GM21619 (cell line): ENCODE data around the gene RNF10.
"Not testable (repeated sequence)": the region's sequence is repeated elsewhere in the genome, so short reads cannot be mapped to it uniquely, and the experiment has no call there.

ENCODE experiments used
- ATAC-seq: cut with Tn5 transposase; IDR thresholded peaks from one replicate; pipeline ENCODE4 v1.9.1; 2021; ENCODE audit not compliant: unreplicated experiment

The RNF10 gene

DNA sequence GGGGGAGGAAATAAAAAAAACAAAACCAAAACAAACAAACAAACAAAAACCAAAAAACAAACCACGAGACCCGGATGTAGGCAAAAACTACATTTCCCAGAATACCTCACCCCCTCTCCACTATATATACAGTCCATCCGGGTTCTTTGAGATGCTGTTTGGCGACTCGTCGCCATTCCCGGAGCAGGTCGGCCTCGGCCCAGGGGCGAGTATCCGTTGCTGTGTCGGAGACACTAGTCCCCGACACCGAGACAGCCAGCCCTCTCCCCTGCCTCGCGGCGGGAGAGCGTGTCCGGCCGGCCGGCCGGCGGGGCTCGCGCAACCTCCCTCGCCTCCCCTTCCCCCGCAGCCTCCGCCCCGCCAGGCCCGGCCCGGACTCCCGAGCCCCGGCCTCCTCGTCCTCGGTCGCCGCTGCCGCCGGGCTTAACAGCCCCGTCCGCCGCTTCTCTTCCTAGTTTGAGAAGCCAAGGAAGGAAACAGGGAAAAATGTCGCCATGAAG is at the start of gene RNF10:
RNF10 (plus strand) TSS at position 154 of the 500 bp plus-strand sequence. CDS start 456 bp downstream, outside the sequence.
- peak; percentile 55 for ATAC-seq

DNA sequence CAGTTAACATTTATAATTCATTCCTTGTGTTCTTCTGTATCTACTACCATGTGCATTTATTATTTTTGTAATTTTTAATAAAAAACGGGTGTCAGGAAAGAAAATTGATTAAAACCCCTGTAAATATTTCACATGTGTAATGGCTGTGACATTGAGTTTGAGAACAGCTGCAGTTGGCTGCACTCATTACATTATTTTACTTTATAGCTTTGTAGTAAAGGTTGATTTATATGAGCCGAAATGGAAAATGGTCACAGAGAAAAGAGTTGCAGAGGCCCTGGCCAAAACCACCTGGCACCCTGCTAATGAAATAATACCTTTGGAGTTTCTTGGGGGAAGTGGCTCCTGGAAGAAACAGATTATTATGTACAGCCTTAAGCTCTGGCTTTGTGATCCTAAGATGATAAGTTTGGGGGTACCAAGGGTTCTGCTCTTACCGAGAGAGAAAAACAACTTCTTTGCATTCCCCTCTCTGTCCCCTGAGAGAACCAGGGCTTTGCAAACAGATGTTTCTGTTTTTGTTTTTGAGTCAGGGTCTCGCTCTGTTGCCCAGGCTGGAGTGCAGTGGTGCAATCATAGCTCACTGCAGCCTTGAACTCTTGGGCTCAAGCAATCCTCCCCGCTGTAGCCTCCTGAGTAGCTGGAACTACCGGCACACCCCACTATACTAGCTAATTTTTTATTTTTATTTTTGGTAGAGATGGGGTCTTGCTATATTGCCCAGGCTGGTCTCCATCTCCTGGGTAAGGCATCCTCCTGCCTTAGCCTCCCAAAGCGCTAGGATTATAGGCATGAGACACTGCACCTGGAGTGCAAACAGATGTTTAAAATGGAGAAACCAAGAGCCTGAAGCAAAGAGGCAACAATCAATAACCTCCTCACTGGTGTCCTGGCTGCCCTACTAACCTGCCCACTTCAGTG is 47.9 kb upstream of the RNF10 start:
- ATAC-seq, result no peak

DNA sequence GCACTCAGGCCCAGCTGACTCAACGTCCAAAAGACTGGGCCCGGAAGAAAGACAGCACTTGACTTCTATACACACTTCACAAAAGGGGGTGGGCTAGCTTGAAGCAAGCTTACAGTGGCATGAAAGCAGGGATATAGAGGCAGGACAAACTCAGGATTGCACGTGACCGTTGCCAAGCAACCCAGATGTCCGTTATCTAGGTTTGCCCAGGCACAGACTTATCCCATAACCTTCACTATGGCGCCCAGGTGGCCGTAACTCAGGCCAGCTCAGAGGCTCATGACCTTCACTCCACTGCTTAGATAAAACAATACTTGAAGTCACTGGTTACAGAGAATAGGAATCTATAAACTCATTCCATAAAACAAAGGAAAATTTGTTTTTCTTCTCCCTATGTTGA is 46.6 kb upstream of the RNF10 start:
- not testable (repeated sequence) for ATAC-seq

DNA sequence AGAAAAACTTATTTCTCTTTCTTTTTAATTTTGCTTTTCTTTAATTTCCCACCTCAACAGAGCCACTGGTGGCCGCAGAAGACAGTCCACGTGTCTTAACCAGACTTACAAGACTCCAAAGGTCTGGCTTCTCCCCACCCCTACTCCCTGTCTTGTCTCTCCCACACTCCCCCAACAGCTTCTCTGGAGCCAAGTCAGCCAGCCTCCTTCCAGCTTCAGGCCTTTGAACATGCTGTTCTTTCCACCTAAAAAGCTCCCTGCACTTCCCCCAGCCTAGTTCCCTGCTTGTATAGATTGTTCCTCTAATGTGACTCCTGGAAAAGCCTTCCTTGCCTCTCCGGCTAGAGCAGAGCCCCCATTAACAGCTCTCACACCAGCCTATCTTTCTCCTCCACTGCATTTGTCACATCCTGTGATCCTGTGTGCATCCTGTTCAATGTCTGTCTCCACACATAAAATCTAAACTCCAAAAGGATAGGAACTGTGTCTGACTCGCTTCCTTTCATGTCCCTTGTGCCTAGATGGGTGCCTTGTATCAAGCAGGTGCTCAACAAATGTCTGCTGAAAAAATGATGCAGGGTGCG is 46.0 kb upstream of the RNF10 start:
- no peak for ATAC-seq

DNA sequence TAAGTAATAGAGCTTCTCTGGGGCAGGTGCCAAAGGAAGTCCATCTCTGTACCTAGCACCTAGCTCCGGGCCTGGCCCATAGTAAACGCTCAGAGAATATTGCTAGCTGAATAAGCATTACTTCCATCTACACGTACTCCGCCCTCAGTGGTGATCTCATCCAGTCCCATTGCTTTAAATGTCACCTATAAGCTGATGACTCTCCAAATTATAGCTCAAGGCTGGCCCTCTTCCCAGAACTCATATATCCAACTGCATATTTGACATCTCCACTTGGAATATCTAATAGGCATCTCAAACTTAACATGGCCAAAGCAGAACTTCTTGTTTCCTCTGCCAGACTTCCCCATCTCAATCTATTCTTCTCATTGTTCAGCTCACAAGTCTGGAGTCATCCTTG is 45.1 kb upstream of the RNF10 start:
- ATAC-seq, result no peak

DNA sequence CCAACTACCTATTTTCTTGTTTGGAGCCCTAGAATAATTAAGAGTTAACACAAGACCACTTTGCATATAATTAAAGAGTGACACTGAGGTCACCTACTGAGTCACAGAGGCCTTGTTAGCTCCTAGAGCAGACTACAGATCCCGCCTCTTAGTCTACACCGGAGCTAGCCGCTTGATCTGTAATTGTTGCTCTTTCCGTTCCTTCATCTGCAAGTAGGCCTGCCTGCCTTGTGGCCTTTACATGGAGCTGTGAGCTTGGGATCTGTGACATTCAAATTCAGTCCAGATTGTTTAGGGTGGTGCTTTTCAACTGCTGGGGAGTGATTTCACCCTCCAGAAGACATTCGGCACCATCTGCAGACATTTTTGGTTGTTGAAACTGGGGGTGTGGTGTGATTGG is 43.8 kb upstream of the RNF10 start:
- no peak for ATAC-seq

DNA sequence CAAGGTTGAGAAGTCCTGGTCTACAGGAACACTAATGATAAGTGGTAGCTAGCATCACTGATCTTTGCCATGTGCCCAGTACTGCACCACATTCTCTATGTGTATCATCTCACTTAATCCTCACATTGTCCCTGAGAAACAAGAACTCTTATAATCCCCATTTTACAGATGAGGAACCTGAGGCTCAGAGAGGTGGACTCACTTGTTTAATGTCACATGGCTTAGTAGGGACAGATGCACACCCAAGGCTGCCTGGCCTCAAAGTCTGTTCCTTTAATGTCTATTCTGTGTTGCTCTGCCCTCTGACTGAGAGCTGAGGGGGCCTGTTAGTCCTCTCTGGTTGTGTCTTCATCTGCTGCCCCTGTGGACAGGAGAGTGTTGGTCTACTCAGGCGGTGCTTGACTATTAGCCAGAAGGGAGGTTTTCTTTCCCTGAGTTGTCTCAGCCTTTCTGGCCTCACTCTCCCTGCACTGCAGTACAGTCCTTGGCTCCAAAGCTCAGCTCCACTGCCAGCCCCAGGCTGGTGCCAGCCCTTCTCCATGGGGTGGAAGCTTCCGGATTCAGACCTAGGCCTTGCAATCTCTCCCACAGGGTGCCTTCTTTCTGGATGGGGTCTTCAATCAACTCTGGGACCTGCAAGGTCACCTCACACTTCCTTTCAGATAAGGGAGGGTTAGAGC is 43.2 kb upstream of the RNF10 start:
- ATAC-seq, result no peak

DNA sequence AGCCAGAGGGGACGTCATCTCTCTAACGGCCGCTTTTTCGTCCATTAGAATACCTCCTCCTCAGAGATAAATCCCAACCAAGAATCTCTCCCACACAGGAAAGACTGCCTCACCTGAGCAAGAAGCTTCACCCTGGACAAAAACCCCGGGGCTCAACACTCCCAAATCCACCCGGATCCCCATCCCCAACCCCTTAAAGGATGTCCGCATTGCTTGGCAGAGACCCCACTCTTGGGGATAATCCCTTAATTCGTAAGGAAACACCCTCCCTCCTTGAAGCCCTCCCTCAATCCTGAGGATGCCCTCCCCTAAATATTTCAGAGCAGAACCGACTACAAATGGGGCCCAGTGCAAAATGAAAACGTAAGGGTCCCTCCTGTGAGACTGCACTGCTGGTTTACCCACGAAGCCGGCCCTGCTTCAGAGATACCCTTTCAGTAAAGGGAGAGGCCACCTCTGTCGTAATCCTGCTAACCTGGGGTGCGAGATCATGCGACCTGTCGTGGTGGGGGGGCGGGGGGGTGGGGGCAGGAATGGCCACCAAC is 38.9 kb upstream of the RNF10 start:
- peak; percentile 0 for ATAC-seq

DNA sequence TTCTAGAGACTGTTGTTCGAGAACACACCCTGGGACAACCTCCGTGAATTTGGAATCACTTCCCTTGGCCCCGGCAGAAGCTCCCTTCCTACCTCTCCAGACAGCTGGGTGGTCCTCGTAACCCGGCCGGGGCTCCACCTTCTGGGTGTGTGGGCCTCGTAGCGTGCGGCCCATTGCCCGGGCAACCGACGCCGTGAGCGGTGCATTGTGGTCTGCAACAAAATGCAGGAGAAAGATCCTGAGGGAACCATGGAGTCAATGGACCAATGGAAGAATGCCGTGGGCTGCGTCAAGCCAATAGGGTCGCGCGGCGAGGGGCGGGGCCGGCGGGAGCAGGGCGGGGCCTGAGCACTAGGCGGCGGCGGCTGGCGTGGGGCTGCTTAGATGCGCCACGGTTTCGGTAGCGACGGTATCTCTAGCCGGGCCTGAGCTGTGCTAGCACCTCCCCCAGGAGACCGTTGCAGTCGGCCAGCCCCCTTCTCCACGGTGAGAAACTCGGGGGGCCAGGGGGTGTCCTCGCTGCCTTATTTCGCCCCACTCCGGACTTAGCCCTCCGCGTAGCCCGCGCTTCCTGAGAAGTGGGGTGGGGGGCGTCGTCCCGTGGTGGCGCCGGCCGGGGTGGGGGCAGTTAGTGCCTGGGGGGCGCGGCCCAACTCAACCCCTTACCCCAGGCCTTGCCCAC is 38.3 kb upstream of the RNF10 start, which contains the start of gene DYNLL1:
DYNLL1 (plus strand) TSS at position 383 of the 682 bp plus-strand sequence. CDS start 309 bp downstream, outside the sequence.
- peak; percentile 91 for ATAC-seq

DNA sequence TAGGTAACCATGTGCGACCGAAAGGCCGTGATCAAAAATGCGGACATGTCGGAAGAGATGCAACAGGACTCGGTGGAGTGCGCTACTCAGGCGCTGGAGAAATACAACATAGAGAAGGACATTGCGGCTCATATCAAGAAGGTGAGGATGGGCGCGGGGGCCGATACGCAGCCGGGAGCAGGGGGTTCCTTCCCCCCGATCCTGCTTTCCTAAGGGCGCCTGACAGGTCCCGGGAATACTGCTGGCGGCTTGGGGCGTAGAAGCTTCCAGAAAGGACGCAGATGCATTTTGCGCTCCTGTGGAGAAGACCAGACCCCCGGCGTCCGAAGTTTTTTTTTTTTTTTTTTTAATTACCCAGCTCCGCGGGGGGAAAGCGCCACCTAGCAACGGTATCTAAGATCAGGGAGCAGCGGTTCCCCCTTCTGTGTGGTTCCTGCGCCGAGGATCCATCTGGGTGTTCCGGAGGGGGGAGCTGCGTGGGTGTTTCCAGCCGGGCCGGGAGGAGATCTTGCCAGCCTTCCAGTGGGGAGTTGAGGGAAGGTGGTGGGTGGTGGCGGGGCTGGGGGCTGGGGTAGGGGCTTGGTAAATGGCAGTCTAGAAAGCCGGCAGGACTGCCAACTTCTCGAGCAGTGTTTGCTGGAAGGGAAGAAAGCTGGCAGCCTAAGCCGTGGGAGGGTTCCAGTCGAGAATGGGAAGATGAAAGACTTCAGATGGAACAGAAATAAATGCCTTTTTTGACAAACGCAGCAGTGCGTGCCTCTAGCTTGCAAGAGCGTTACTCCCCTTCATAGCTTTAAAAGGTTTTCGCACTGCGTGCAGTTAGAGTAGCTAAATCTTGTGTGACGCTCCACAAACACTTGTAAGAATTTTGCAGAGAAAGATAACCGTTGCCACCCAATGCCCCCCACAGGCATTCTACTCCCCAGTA is 37.5 kb upstream of the RNF10 start:
- ATAC-seq, result no peak

DNA sequence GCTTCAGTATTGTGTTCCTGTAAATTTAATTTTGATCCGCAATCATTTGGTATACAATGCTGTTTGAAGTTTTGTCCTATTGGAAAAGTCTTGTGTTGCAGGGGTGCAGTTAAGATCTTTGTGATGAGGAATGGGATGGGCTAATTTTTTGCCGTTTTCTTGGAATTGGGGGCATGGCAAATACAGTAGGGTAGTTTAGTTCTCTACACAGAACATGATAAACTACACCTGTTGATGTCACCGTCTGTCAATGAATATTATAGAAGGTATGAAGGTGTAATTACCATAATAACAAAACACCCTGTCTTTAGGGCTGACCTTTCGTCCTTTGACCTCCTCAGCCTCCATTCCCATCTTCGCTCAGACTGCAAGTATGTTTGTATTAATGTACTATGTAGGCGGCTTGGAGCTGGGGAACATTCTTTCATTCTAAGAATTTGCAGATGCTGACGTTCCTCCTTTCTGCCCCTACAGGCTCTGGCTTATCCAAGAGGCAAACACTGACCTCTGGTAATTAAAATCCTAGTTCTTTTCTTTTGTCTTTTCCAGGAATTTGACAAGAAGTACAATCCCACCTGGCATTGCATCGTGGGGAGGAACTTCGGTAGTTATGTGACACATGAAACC is 36.5 kb upstream of the RNF10 start:
- no peak for ATAC-seq

DNA sequence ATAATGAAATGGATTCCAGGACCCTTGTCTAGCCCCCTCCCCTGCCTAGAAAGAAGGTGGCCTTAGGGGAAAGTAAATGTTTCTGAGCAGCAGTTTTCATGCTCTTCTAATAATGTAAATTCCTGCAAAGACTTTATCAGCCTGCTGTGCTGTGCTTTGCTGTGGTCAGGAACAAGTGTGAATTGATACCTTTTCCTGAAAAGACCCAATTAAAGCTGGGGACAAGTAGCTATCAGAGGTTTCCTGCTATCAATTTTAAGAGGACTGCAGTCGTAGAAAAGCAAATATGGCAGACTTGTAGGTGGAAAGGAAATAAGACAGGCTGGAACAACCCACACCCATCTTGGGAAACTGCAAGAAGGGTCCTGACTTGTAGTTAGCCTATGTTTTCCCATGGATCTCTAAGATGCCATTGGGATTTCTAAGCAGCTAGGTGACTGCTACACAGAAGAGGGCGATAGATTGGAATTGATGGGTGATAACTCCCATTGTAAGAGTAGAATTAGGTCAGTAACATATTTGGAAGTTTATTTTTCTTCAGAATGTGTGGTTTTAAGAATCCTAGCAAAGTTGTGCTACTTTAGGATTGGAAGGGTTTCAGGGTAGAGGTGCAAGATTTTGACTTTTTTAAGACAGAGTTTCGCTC is 35.2 kb upstream of the RNF10 start:
- no peak for ATAC-seq

DNA sequence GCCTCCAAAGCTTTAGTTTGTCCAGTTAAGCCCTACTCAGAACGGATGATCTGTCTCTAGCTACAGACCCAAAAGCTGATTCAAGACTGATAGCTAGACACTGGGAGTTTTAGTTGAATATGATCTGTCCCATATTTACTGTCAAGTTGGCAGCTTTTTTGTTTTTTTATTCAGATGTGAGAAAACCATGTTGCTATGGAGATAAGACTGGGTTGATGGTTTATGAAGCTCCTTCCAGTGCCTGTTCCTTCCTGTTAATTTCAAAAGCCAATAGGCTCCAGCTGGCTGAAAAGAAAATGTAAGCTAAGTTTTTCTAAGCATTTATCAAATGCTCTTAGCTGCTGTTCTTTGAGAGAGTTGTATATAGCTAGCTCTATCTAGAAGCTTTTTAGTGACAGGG is 33.6 kb upstream of the RNF10 start:
- ATAC-seq, result no peak

DNA sequence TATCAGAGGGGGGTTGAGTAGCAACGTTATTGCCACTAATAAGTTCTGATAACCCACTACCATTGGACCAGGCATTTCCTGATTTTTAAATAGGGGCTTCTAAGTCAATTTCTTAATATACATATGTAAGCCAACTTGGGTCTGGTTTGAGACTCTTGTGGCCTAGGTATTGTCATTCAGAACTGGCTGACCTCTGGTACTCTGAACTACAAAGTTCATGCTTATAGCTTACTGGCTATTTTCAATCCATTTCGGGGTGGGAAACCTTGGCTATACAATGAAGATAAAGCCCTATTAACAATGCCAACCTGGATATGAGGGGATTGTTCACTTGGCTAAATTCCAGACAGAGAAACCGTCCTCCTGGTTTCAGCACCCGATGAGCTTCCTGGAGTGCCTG is 29.6 kb upstream of the RNF10 start:
- ATAC-seq, result no peak

DNA sequence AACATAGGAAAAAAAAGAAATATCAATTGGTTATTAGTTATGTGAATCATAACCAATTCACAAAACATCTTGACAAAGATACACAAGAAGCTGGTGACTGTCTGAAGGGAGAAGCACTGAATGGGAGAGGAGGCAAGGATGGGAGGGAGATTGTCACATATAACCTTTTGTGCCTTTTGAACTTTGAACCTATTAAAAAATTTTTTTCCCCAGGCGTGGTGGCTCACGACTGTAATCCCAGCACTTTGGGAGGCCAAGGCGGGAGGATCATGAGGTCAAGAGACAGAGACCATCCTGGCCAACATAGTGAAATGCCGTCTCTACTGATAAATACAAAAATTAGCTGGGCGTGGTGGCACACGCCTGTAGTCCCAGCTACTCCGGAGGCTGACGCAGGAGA is 25.6 kb upstream of the RNF10 start:
- ATAC-seq, result no peak

DNA sequence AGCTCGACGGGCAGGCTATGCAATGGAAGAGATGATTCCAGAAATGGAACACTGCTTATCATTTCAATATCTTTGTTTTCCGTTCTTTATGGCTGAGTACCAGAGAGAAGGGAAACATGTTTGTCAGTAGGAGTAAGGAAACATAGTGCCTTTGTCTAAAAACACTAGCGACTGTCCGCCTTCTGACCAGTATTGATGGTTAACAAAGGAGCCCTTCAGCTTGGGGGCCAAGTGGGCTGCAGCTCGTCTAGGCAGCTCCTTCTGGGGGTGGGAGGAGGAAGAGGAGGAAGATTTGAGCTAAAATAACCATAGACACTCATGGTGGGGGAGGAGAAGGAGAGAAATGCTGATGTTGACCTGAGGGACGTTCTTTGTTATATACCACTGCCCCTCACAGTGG is 20.2 kb upstream of the RNF10 start:
- no peak for ATAC-seq

DNA sequence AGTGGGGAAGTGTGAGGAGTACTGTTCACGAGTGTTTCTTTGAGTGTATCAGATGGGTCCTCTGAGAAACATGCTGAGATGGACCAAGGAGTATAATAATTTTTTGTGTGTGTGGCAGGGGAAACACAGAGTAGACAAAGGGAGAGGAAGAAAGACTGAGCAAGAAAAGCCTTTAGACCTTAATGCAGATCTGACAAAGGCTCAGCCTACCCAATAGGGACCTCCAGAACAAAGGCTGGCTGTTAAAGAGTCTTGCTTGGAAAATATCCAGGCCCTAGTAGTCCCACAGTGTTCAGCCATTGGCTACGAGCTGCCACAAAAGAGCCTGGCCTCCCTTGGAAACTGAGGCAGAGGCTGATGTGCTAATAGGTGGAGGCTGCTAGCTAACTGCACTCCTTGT is 18.7 kb upstream of the RNF10 start:
- ATAC-seq, result no peak

DNA sequence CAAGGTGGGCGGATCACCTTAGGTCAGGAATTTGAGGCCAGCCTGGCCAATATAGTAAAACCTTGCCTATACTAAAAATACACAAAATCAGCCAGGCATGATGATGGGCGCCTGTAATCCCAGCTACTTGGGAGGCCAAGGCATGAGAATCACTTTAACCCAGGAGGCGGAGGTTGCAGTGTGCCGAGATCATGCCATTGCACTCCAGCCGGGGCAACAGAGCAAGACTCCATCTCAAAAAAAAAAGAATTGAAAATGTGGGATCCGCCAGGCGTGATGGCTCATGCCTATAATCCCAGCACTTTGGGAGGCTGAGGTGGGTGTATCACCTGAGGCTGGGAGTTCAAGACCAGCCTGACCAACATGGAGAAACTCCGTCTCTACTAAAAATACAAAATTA is 14.8 kb upstream of the RNF10 start:
- ATAC-seq, result not testable (repeated sequence)

DNA sequence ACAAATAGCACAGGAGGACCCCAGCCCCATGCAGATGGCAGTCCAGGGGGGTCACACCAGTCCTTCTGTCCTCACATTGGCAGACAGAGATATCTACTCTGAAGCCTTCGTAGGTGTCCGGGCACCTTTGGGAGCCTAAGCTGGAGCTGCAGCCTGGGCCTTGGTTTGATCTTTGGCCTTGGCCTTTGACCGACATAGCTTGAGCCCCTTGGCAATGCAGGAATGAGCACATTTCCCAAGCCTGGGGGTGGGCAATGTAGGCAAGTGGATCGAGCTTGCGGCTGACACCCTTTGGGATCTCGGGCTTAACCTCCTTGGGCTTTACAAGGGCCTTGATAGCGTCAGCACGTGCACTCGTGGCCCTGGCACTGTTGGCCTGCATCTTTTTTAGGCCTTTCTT is 11.6 kb upstream of the RNF10 start:
- ATAC-seq, result no peak
